Measurements from ENCODE around the gene UBE4A.

- no peak for TF ChIP-seq CTCF (IDR thresholded peaks at IDR 0.05)
- no peak for TF ChIP-seq POLR2A (IDR thresholded peaks at IDR 0.05)
Observed at GRCh38 chr11:118339281-118339961, 20.0 kb upstream of the UBE4A start.
